Measurements from ENCODE around the gene THSD7A. TPM values are rescaled to one million over a fixed set of nuclear protein-coding genes. Genes with fewer than 3 reads are reported as not detected.

THSD7A gene
- total and polyA plus RNA-seq, 2 donors from 2014 or later, result 5.1 to 24.3 TPM

DNA sequence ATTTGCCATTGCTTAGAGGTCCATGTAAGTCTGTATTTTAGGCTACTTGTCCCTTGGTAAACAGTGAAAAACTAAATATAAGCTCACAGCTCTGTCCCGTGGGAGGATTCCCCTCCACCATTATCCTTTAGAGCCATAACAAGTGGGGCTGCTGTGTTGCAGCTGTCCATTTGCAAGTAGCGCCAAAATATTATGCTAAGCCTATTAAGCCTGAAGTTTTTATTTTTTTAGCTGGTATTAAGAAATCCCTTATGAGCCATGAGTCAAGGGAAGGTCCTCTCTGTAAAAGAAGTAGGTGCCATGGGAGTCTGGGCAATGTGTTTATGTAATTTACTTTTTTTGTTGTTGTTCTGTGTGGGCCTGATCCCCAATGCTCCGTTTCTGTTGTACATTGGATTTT is 183.9 kb downstream of the THSD7A start:
- intact Hi-C loops (cut with DNase I), result no loop called here
- no peaks in the 10 kb centered on the region for H3K27me3 ChIP-seq (ENCODE audit: control insufficient read depth, insufficient read depth, low read length)
- H3K4me1 ChIP-seq (ENCODE audit: control insufficient read depth in 2 of 3, insufficient read depth in 2 of 3, low read depth in 1 of 3, low read length in 3 of 3), result no peaks in the 10 kb centered on the region
- H3K36me3 ChIP-seq (ENCODE audit: control insufficient read depth in 2 of 3, insufficient read depth in 3 of 3, low read length in 3 of 3), result no peaks in the 10 kb centered on the region
- H3K4me3 ChIP-seq (ENCODE audit: low read length in 3 of 3), result no peak overlapping the region
- H3K9ac ChIP-seq (ENCODE audit: low read length in 3 of 3), result no peak overlapping the region
- TF ChIP-seq, protein P1, sequence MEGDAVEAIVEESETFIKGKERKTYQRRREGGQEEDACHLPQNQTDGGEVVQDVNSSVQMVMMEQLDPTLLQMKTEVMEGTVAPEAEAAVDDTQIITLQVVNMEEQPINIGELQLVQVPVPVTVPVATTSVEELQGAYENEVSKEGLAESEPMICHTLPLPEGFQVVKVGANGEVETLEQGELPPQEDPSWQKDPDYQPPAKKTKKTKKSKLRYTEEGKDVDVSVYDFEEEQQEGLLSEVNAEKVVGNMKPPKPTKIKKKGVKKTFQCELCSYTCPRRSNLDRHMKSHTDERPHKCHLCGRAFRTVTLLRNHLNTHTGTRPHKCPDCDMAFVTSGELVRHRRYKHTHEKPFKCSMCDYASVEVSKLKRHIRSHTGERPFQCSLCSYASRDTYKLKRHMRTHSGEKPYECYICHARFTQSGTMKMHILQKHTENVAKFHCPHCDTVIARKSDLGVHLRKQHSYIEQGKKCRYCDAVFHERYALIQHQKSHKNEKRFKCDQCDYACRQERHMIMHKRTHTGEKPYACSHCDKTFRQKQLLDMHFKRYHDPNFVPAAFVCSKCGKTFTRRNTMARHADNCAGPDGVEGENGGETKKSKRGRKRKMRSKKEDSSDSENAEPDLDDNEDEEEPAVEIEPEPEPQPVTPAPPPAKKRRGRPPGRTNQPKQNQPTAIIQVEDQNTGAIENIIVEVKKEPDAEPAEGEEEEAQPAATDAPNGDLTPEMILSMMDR (IDR thresholded peaks at IDR 0.05; ENCODE audit: borderline replicate concordance, extremely low read depth, insufficient read depth), result no peak
- H3K9me3 ChIP-seq (ENCODE audit: control insufficient read depth in 2 of 3, insufficient read depth in 1 of 3, low read length in 3 of 3), result no peaks in the 10 kb centered on the region
- FAIRE-seq, result no peak
- no peak for DNase-seq
- no peak overlapping the region for H3K27ac ChIP-seq (ENCODE audit: low read depth in 2 of 2, low read length in 2 of 2)

DNA sequence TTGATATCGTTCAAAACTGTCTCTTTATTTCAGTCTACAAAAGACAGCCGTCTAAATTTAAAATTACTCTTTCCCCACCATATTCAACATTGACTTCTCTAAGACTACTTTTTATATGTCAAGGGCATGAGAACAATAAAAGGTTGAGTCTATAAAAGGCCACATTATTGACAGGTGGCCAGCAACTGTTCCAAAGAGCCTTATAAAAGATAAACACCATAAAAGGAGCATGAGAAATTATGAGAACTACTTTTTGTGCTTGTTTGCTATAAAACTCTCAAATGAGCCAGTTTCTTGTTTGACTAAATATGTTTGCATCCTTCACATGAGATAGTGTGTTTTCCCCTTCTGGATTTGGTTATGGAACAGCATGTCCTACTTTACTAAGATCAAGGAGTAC is 189.2 kb downstream of the THSD7A start:
- Histone ChIP-seq H3K4me3 (ENCODE audit: low read length in 3 of 3) (no peak overlapping the region), H3K9ac (ENCODE audit: low read length in 3 of 3) (no peak overlapping the region), H3K27me3 (ENCODE audit: control insufficient read depth, insufficient read depth, low read length) (no peaks in the 10 kb centered on the region), H3K4me1 (ENCODE audit: control insufficient read depth in 2 of 3, insufficient read depth in 2 of 3, low read depth in 1 of 3, low read length in 3 of 3) (no peaks in the 10 kb centered on the region), H3K36me3 (ENCODE audit: control insufficient read depth in 2 of 3, insufficient read depth in 3 of 3, low read length in 3 of 3) (no peaks in the 10 kb centered on the region), H3K27ac (ENCODE audit: low read depth in 2 of 2, low read length in 2 of 2) (no peak overlapping the region), H3K9me3 (ENCODE audit: control insufficient read depth in 2 of 3, insufficient read depth in 1 of 3, low read length in 3 of 3) (no peaks in the 10 kb centered on the region)
- TF ChIP-seq, protein P1 (IDR thresholded peaks at IDR 0.05; ENCODE audit: borderline replicate concordance, extremely low read depth, insufficient read depth), result no peak
- FAIRE-seq (no peak), DNase-seq (no peak)
- intact Hi-C loops (cut with DNase I), result no loop called here

- H3K9ac ChIP-seq (ENCODE audit: low read length in 3 of 3), result no peak overlapping the region
- DNase-seq, result no peak
- H3K36me3 ChIP-seq (ENCODE audit: control insufficient read depth in 2 of 3, insufficient read depth in 3 of 3, low read length in 3 of 3), result no peaks in the 10 kb centered on the region
- no peaks in the 10 kb centered on the region for H3K27me3 ChIP-seq (ENCODE audit: control insufficient read depth, insufficient read depth, low read length)
- H3K27ac ChIP-seq (ENCODE audit: low read depth in 2 of 2, low read length in 2 of 2), result no peak overlapping the region
- intact Hi-C loops (cut with DNase I), result no loop called here
- no peak for FAIRE-seq
- no peak overlapping the region for H3K4me3 ChIP-seq (ENCODE audit: low read length in 3 of 3)
- TF ChIP-seq, protein P1 (IDR thresholded peaks at IDR 0.05; ENCODE audit: borderline replicate concordance, extremely low read depth, insufficient read depth), result no peak
- H3K4me1 ChIP-seq (ENCODE audit: control insufficient read depth in 2 of 3, insufficient read depth in 2 of 3, low read depth in 1 of 3, low read length in 3 of 3), result no peaks in the 10 kb centered on the region
- no peaks in the 10 kb centered on the region for H3K9me3 ChIP-seq (ENCODE audit: control insufficient read depth in 2 of 3, insufficient read depth in 1 of 3, low read length in 3 of 3)
Measured at GRCh38 chr7:11642276-11642675, 189.7 kb downstream of the THSD7A start.
